GM21717 (cell line): ENCODE results near the gene LRRIQ4.

Experiments used
- ATAC-seq: cut with Tn5 transposase; IDR thresholded peaks from one replicate; pipeline ENCODE4 v1.9.1; 2021; ENCODE audit warnings: mild to moderate bottlenecking, moderate library complexity; ENCODE audit not compliant: unreplicated experiment

Gene LRRIQ4

GRCh38 chr3:169812332-169813235 lies at the start of gene LRRIQ4, which contains the start of gene LRRC34:
Gene LRRIQ4 (plus strand): TSS chr3:169812870. CDS start chr3:169821922, 9,052 bp downstream.
Gene LRRC34 (minus strand): TSS chr3:169812904. CDS start chr3:169812548, 356 bp downstream.
- ATAC-seq, result peak; percentile 73

GRCh38 chr3:169764312-169764881 lies 48.3 kb upstream of the LRRIQ4 start:
- peak; percentile 38 for ATAC-seq

- ATAC-seq, result peak; percentile 74
Observed at GRCh38 chr3:169764882-169765612, 47.6 kb upstream of the LRRIQ4 start, which contains the start of gene TERC. Gene TERC (minus strand): TSS chr3:169765060.

- peak; percentile 19 for ATAC-seq
Observed at GRCh38 chr3:169769287-169770181, 43.1 kb upstream of the LRRIQ4 start, which contains the start of gene ACTRT3. Gene ACTRT3 (minus strand): TSS chr3:169769561. CDS start chr3:169769520, 41 bp downstream.

- ATAC-seq, result peak; percentile 19
Observed at GRCh38 chr3:169771497-169772304, 41.0 kb upstream of the LRRIQ4 start.

GRCh38 chr3:169772305-169772896 lies 40.3 kb upstream of the LRRIQ4 start:
- peak; percentile 35 for ATAC-seq

GRCh38 chr3:169772897-169773816 lies 39.5 kb upstream of the LRRIQ4 start, which contains the start of gene MYNN:
Gene MYNN (plus strand): TSS chr3:169773396. CDS start chr3:169774296, 900 bp downstream.
- ATAC-seq, result peak; percentile 87

GRCh38 chr3:169774186-169774585 lies 38.5 kb upstream of the LRRIQ4 start:
- ATAC-seq, result no peak

- ATAC-seq, result no peak
Observed at GRCh38 chr3:169777822-169778221, 34.8 kb upstream of the LRRIQ4 start.

- no peak for ATAC-seq
Observed at GRCh38 chr3:169780742-169781141, 31.9 kb upstream of the LRRIQ4 start.

GRCh38 chr3:169781209-169781855 lies 31.3 kb upstream of the LRRIQ4 start:
- no peak for ATAC-seq

GRCh38 chr3:169787120-169787519 lies 25.6 kb upstream of the LRRIQ4 start:
- ATAC-seq, result no peak

- ATAC-seq, result no peak
Observed at GRCh38 chr3:169787791-169788190, 24.9 kb upstream of the LRRIQ4 start.

- ATAC-seq, result no peak
Observed at GRCh38 chr3:169790219-169790618, 22.5 kb upstream of the LRRIQ4 start.

GRCh38 chr3:169790687-169791429 lies 21.8 kb upstream of the LRRIQ4 start:
- ATAC-seq, result no peak

- no peak for ATAC-seq
Observed at GRCh38 chr3:169792359-169792758, 20.3 kb upstream of the LRRIQ4 start.

- no peak for ATAC-seq
Observed at GRCh38 chr3:169804681-169805080, 8.0 kb upstream of the LRRIQ4 start.
